GM12801 (cell line): Measurements from ENCODE around the gene ZNF496.

Experiments
- CTCF ChIP-seq: IDR thresholded peaks from one replicate; pipeline ENCODE4 v1.5.1; 2011; ENCODE audit warnings: control low read depth; ENCODE audit not compliant: insufficient read length; ENCODE audit errors: extremely low read depth

The ZNF496 gene

GRCh38 chr1:247277191-247277590 lies 54.5 kb downstream of the ZNF496 start:
- no peak for TF ChIP-seq CTCF

GRCh38 chr1:247274605-247275256 lies 56.9 kb downstream of the ZNF496 start:
- no peak for TF ChIP-seq CTCF

GRCh38 chr1:247273013-247273412 lies 58.7 kb downstream of the ZNF496 start:
- TF ChIP-seq CTCF = no peak

GRCh38 chr1:247270003-247270402 lies 61.7 kb downstream of the ZNF496 start:
- TF ChIP-seq CTCF = no peak

GRCh38 chr1:247269133-247269532 lies 62.5 kb downstream of the ZNF496 start:
- TF ChIP-seq CTCF = no peak

- no peak for TF ChIP-seq CTCF
Measured at GRCh38 chr1:247268390-247269045, 63.1 kb downstream of the ZNF496 start.

- TF ChIP-seq CTCF = no peak
Measured at GRCh38 chr1:247266053-247266452, 65.6 kb downstream of the ZNF496 start.
